Panc1 (cell line): Measurements from ENCODE around the gene DLGAP4. TPM values are rescaled to one million over a fixed set of nuclear protein-coding genes. Genes with fewer than 3 reads are reported as not detected.

Experiments
- ATAC-seq: fragments of 200-7000 bp; cut with Tn5 transposase; 2 replicates; pipeline ENCODE4 v1.9.1; 2020; ENCODE audit warnings: mild to moderate bottlenecking, moderate library complexity
- BruUV-seq: library from RNA; stranded (reverse); fragments of 400-500 nt; replicated peaks from 2 replicates; lab custom pipeline; 2021; lab: Mats Ljungman, UMichigan
- CTCF ChIA-PET: fragments of 300-600 bp; sonication (Branson Sonifier 250); formaldehyde crosslinking; loops from one replicate; lab custom pipeline; 2022; ENCODE audit warnings: antibody characterized with exemption; lab: Charles Lee
- POLR2A ChIA-PET: fragments of 300-600 bp; sonication (Branson Sonifier 250); formaldehyde crosslinking; loops from one replicate; lab custom pipeline; 2022; ENCODE audit warnings: antibody characterized with exemption; lab: Charles Lee
- DNase-seq: peaks from one replicate; pipeline ENCODE4 v3.0.0-alpha.2; 2010; ENCODE audit warnings: low read depth, low spot score
- H3K27ac ChIP-seq: 2 replicates; pipeline ENCODE4 v1.5.1; 2011; ENCODE audit warnings: mild to moderate bottlenecking, low read length, inconsistent platforms
- H3K27me3 ChIP-seq: fragments of 200-500 bp; sonication (Bioruptor generic); 2 replicates; pipeline ENCODE4 v1.6.0; 2014; ENCODE audit warnings: low read length, inconsistent platforms; ENCODE audit not compliant: control insufficient read depth, insufficient read depth
- H3K36me3 ChIP-seq: fragments of 200-500 bp; sonication (Bioruptor generic); 2 replicates; pipeline ENCODE4 v1.5.1; 2014; ENCODE audit warnings: inconsistent platforms, mild to moderate bottlenecking, low read length, moderate library complexity; ENCODE audit not compliant: control insufficient read depth, insufficient read depth
- H3K4me1 ChIP-seq: 2 replicates; pipeline ENCODE4 v1.5.1; 2011; ENCODE audit warnings: inconsistent platforms, mild to moderate bottlenecking, low read length, moderate library complexity; ENCODE audit not compliant: control insufficient read depth, insufficient read depth
- H3K4me3 ChIP-seq, 2 experiments: 2 replicates each; pipeline ENCODE4 v1.5.1; 2011 to 2012; ENCODE audit warnings: low read depth in 2 of 2, low read length in 2 of 2, mild to moderate bottlenecking in 2 of 2, inconsistent platforms in 1 of 2, moderate library complexity in 1 of 2
- H3K9me3 ChIP-seq: fragments of 200-500 bp; sonication (Bioruptor generic); 2 replicates; pipeline ENCODE4 v1.5.1; 2014; ENCODE audit warnings: low read depth, mild to moderate bottlenecking, inconsistent platforms, low read length, moderate library complexity; ENCODE audit not compliant: control insufficient read depth, insufficient read depth
- CTCF ChIP-seq: fragments of 450-650 bp; IDR thresholded peaks from 2 replicates; pipeline ENCODE4 v1.5.1; 2017; ENCODE audit warnings: mild to moderate bottlenecking
- POLR2AphosphoS5 ChIP-seq: IDR thresholded peaks from 2 replicates; pipeline ENCODE4 v1.6.1; 2012; ENCODE audit warnings: mild to moderate bottlenecking, low read depth, low read length, moderate library complexity
- REST ChIP-seq, 2 experiments: IDR thresholded peaks; 2 replicates each; pipeline ENCODE4 v1.6.1; 2011 to 2012; ENCODE audit warnings: low read depth in 2 of 2, control low read depth in 1 of 2, low read length in 1 of 2, mild to moderate bottlenecking in 1 of 2, moderate library complexity in 1 of 2; ENCODE audit not compliant: insufficient read depth in 1 of 2
- SIN3A ChIP-seq: IDR thresholded peaks from 2 replicates; pipeline ENCODE4 v1.6.1; 2012; ENCODE audit warnings: low read depth, mild to moderate bottlenecking, low read length, moderate library complexity, borderline replicate concordance; ENCODE audit not compliant: insufficient read depth
- TCF7L2 ChIP-seq: IDR thresholded peaks from 2 replicates; pipeline ENCODE4 v1.6.1; 2011; ENCODE audit warnings: mild to moderate bottlenecking, low read depth, low read length, inconsistent platforms
- in situ Hi-C: cut with HindIII; loops from 2 replicates; pipeline ENCODE4 v1.10.0; 2016; ENCODE audit warnings: low sequenced_read_pairs, low pct_unique_long_range_greater_than_20kb
- intact Hi-C: fragments of 100-400 bp; cut with micrococcal nuclease; formaldehyde crosslinking; loops from one replicate; pipeline ENCODE4 v1.10.0; 2022; ENCODE audit not compliant: unreplicated experiment
- total RNA-seq: library from RNA; stranded (reverse); gene quantifications from one replicate; pipeline ENCODE4 v1.2.1, GENCODE V29; 2021; ENCODE audit not compliant: unreplicated experiment

The DLGAP4 gene
- total RNA-seq, 1 experiment from 2014 or later, result 52.5 TPM

- BruUV-seq, result no TSS peak
- CTCF ChIA-PET, result interaction anchor here (0.7 kb wide), 1 partner anchor 335 kb away, joined by 8 read pairs; the partner anchor contains the start of gene RAB5IF
- no peaks in the 10 kb centered on the region for H3K27me3 ChIP-seq
- in situ Hi-C loops (no loop called here), intact Hi-C loops (no loop called here)
- no peak for TF ChIP-seq CTCF
- no peak for TF ChIP-seq REST (IDR thresholded peaks at IDR 0.05; ENCODE audit: insufficient read depth in 1 of 2, low read depth in 2 of 2, low read length in 1 of 2)
- no peak for TF ChIP-seq TCF7L2
- H3K4me1 ChIP-seq, result no peaks in the 10 kb centered on the region
- no peak for DNase-seq
- no peaks in the 10 kb centered on the region for H3K9me3 ChIP-seq
- no peaks in the 10 kb centered on the region for H3K36me3 ChIP-seq
- no peak overlapping the region for H3K27ac ChIP-seq
- POLR2A ChIA-PET, result no interaction called here
- H3K4me3 ChIP-seq, result no peak overlapping the region
- ATAC-seq, result no peak
These were observed 35.1 kb upstream of the DLGAP4 start for GRCh38 chr20:36270744-36271638.

- intact Hi-C loops, result no loop called here
- no peak for TF ChIP-seq SIN3A
- no peak for TF ChIP-seq TCF7L2
- no peak for TF ChIP-seq POLR2AphosphoS5
- TF ChIP-seq CTCF, result no peak
- no peak for TF ChIP-seq REST (IDR thresholded peaks at IDR 0.05; ENCODE audit: insufficient read depth in 1 of 2, low read depth in 2 of 2, low read length in 1 of 2)
- no TSS peak for BruUV-seq
- Histone ChIP-seq H3K4me3 (no peak overlapping the region), H3K4me1 (no peaks in the 10 kb centered on the region), H3K9me3 (no peaks in the 10 kb centered on the region), H3K36me3 (no peaks in the 10 kb centered on the region), H3K27ac (no peak overlapping the region), H3K27me3 (no peaks in the 10 kb centered on the region)
- in situ Hi-C loops, result no loop called here
- ChIA-PET CTCF (interaction anchor here (0.7 kb wide), 1 partner anchor 46 kb away, joined by 4 read pairs; no protein-coding TSS in a partner anchor), POLR2A (no interaction called here)
- ATAC-seq (no peak), DNase-seq (no peak)
These were observed 34.2 kb upstream of the DLGAP4 start for GRCh38 chr20:36271639-36272546.
